Ascending aorta (tissue), 2 donors: ENCODE results near the gene BMX. TPM values are rescaled to one million over a fixed set of nuclear protein-coding genes. Genes with fewer than 3 reads are reported as not detected.

Source experiments
- DNase-seq, 2 donors: peaks; one replicate each; pipeline ENCODE4 v3.0.0-alpha.2; 2019; ENCODE audit warnings: low spot score in 2 of 2
- H3K27ac ChIP-seq, 2 donors: fragments of 200-600 bp; sonication (generic); one replicate each; pipeline ENCODE4 v1.5.1; 2016 to 2017; ENCODE audit warnings: mild to moderate bottlenecking in 1 of 2
- H3K27me3 ChIP-seq: fragments of 200-600 bp; sonication (generic); one replicate; pipeline ENCODE4 v1.5.1; 2017
- H3K36me3 ChIP-seq, 2 donors: fragments of 200-600 bp; sonication (generic); one replicate each; pipeline ENCODE4 v1.5.1; 2016
- H3K4me1 ChIP-seq, 2 donors: fragments of 200-600 bp; sonication (generic); one replicate each; pipeline ENCODE4 v1.5.1; 2016 to 2017; ENCODE audit warnings: mild to moderate bottlenecking in 1 of 2
- H3K4me3 ChIP-seq, 2 donors: fragments of 200-600 bp; sonication (generic); one replicate each; pipeline ENCODE4 v1.5.1; 2016 to 2017; ENCODE audit warnings: mild to moderate bottlenecking in 1 of 2
- H3K9me3 ChIP-seq, 2 donors: fragments of 200-600 bp; sonication (generic); one replicate each; pipeline ENCODE4 v1.5.1; 2016
- intact Hi-C: fragments of 100-400 bp; cut with DNase I; formaldehyde crosslinking; loops from one replicate; pipeline ENCODE4 v1.15.1; 2023
- total RNA-seq: library from RNA; depleted of rRNA; stranded (reverse); fragments of >200 nt; gene quantifications from one replicate; pipeline ENCODE4 v1.1.0, GENCODE V29; 2016
- TF ChIP-seq, protein P1 (sequence below), 3 experiments: fragments of 200-600 bp in 2 of 3; fragments of 450-650 bp in 1 of 3; sonication (generic) in 2 of 3; IDR thresholded peaks; one replicate each; pipeline ENCODE4 v1.5.1; 2016 to 2019; ENCODE audit warnings: antibody characterized with exemption in 3 of 3, mild to moderate bottlenecking in 1 of 3, moderate library complexity in 1 of 3

BMX gene
- total RNA-seq, 1 donor from 2014 or later: 1.3 TPM

GRCh38 chrX:15559227-15559626 is 58.6 kb downstream of the BMX start:
- no peaks in the 10 kb centered on the region for H3K9me3 ChIP-seq
- no peak overlapping the region for H3K27ac ChIP-seq
- TF ChIP-seq, protein P1, sequence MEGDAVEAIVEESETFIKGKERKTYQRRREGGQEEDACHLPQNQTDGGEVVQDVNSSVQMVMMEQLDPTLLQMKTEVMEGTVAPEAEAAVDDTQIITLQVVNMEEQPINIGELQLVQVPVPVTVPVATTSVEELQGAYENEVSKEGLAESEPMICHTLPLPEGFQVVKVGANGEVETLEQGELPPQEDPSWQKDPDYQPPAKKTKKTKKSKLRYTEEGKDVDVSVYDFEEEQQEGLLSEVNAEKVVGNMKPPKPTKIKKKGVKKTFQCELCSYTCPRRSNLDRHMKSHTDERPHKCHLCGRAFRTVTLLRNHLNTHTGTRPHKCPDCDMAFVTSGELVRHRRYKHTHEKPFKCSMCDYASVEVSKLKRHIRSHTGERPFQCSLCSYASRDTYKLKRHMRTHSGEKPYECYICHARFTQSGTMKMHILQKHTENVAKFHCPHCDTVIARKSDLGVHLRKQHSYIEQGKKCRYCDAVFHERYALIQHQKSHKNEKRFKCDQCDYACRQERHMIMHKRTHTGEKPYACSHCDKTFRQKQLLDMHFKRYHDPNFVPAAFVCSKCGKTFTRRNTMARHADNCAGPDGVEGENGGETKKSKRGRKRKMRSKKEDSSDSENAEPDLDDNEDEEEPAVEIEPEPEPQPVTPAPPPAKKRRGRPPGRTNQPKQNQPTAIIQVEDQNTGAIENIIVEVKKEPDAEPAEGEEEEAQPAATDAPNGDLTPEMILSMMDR (IDR thresholded peaks at IDR 0.05): no peak
- no peak for DNase-seq
- no peaks in the 10 kb centered on the region for H3K4me1 ChIP-seq
- H3K27me3 ChIP-seq: no peaks in the 10 kb centered on the region
- intact Hi-C loops: no loop called here
- H3K4me3 ChIP-seq: no peak overlapping the region
- no peaks in the 10 kb centered on the region for H3K36me3 ChIP-seq

- H3K4me3 ChIP-seq: no peak overlapping the region
- H3K27ac ChIP-seq: no peak overlapping the region
- no peaks in the 10 kb centered on the region for H3K27me3 ChIP-seq
- H3K4me1 ChIP-seq: no peaks in the 10 kb centered on the region
- TF ChIP-seq, protein P1 (IDR thresholded peaks at IDR 0.05): no peak
- DNase-seq: no peak
- H3K9me3 ChIP-seq: no peaks in the 10 kb centered on the region
- intact Hi-C loops: no loop called here
- no peaks in the 10 kb centered on the region for H3K36me3 ChIP-seq
Observed at GRCh38 chrX:15560924-15561323, 60.3 kb downstream of the BMX start.

DNA sequence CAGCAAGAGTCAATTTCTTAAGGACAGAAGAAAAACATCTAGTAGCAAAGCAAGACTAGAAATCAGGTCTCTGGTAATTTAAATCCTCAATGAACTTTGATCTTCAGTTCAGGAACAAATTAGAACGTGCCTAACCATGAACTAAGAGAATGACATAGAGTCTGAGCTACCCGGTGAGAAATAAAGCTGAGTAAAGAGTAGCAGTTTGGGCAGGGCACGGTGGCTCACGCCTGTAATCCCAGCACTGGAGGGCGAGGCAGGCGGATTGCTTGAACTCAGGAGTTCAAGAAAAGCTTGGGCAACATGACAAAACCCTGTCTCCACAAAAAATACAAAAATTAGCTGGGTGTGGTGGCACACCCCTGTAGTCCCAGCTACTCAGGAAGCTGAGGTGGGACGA is 62.4 kb downstream of the BMX start:
- no peaks in the 10 kb centered on the region for H3K4me1 ChIP-seq
- no peaks in the 10 kb centered on the region for H3K27me3 ChIP-seq
- H3K4me3 ChIP-seq: no peak overlapping the region
- TF ChIP-seq, protein P1 (IDR thresholded peaks at IDR 0.05): no peak
- DNase-seq: no peak
- no peaks in the 10 kb centered on the region for H3K9me3 ChIP-seq
- no peak overlapping the region for H3K27ac ChIP-seq
- no peaks in the 10 kb centered on the region for H3K36me3 ChIP-seq
- intact Hi-C loops: no loop called here

GRCh38 chrX:15564981-15565579 is 64.5 kb downstream of the BMX start:
- no peak overlapping the region for H3K4me3 ChIP-seq
- no peaks in the 10 kb centered on the region for H3K9me3 ChIP-seq
- intact Hi-C loops: loop anchor here (1.0 to 2.0 kb wide), 3 partner anchors 72 to 216 kb away; partner anchors contain the start of gene PIR
- TF ChIP-seq, protein P1 (IDR thresholded peaks at IDR 0.05): peak; percentile 32 to 62 (median 43)
- H3K4me1 ChIP-seq: no peaks in the 10 kb centered on the region
- no peaks in the 10 kb centered on the region for H3K36me3 ChIP-seq
- H3K27me3 ChIP-seq: no peaks in the 10 kb centered on the region
- no peak overlapping the region for H3K27ac ChIP-seq
- DNase-seq: peak in 1 of 2 donors; percentile 74

GRCh38 chrX:15566244-15566643 is 65.6 kb downstream of the BMX start:
- intact Hi-C loops: no loop called here

More at GRCh38 chrX:15566244-15566643, 65.6 kb downstream of the BMX start:
- Histone ChIP-seq H3K9me3 (no peaks in the 10 kb centered on the region), H3K27ac (no peak overlapping the region), H3K4me1 (no peaks in the 10 kb centered on the region), H3K36me3 (no peaks in the 10 kb centered on the region), H3K27me3 (no peaks in the 10 kb centered on the region), H3K4me3 (no peak overlapping the region)
- no peak for DNase-seq
- TF ChIP-seq, protein P1 (IDR thresholded peaks at IDR 0.05): no peak
